Thyroid gland (tissue), 4 donors: ENCODE measurements around the gene COMT. TPM values are rescaled to one million over a fixed set of nuclear protein-coding genes. Genes with fewer than 3 reads are reported as not detected.
"Not testable (repeated sequence)": the region's sequence is repeated elsewhere in the genome, so short reads cannot be mapped to it uniquely, and the experiment has no call there.

Experiments
- DNase-seq, 2 donors: peaks; one replicate each; pipeline ENCODE4 v3.0.0-alpha.2; 2019
- H3K27ac ChIP-seq, 3 donors: fragments of 200-600 bp; sonication (generic); 1 replicate in 2 of 3; 2 replicates in 1 of 3; pipeline ENCODE4 v1.5.1; 2016 to 2019; ENCODE audit warnings: mild to moderate bottlenecking in 1 of 3, moderate library complexity in 1 of 3
- H3K27me3 ChIP-seq: fragments of 200-600 bp; sonication (generic); one replicate; pipeline ENCODE4 v1.5.1; 2019
- H3K36me3 ChIP-seq, 2 donors: fragments of 200-600 bp; sonication (generic); one replicate each; pipeline ENCODE4 v1.5.1; 2016 to 2019
- H3K4me1 ChIP-seq, 2 donors: fragments of 200-600 bp; sonication (generic); one replicate each; pipeline ENCODE4 v1.5.1; 2017 to 2019
- H3K4me3 ChIP-seq, 3 donors: fragments of 200-600 bp; sonication (generic); replicated peaks in 1 of 3; 1 replicate in 2 of 3; 2 replicates in 1 of 3; pipeline ENCODE4 v1.5.1; 2016; ENCODE audit warnings: mild to moderate bottlenecking in 1 of 3
- H3K9me3 ChIP-seq: fragments of 200-600 bp; sonication (generic); one replicate; pipeline ENCODE4 v1.5.1; 2017
- CTCF ChIP-seq, 6 experiments: fragments of 200-600 bp in 3 of 6; fragments of 450-650 bp in 3 of 6; sonication (generic) in 3 of 6; IDR thresholded peaks; one replicate each; pipeline ENCODE4 v1.5.1; 2016 to 2019; ENCODE audit warnings: antibody characterized with exemption in 6 of 6, mild to moderate bottlenecking in 2 of 6, inconsistent platforms in 1 of 6, moderate library complexity in 1 of 6
- POLR2A ChIP-seq, 2 donors: fragments of 450-650 bp; IDR thresholded peaks; one replicate each; pipeline ENCODE4 v1.6.1; 2017; ENCODE audit warnings: antibody characterized with exemption in 2 of 2, mild to moderate bottlenecking in 2 of 2, moderate library complexity in 1 of 2
- WGBS, 2 donors: methylation state at CpG; one replicate each; pipeline ENCODE4 v1.1.5; 2017; 5-methylcytosine and 5-hydroxymethylcytosine counted together
- intact Hi-C: fragments of 100-400 bp; cut with DNase I; formaldehyde crosslinking; loops from one replicate; pipeline ENCODE4 v1.15.1; 2023
- total RNA-seq, 4 donors: library from RNA; depleted of rRNA; stranded (reverse); fragments of >200 nt; gene quantifications; one replicate each; pipeline ENCODE4 v1.2.3, GENCODE V29; 2016

The COMT gene
- total RNA-seq, 4 donors from 2014 or later = 92.6 to 216 (median 138) TPM

GRCh38 chr22:19903031-19903430 is 38.5 kb upstream of the COMT start:
- Histone ChIP-seq H3K4me1 (no peaks in the 10 kb centered on the region), H3K27me3 (no peaks in the 10 kb centered on the region), H3K27ac (no peak overlapping the region), H3K36me3 (peaks cover 5 to 7% of the 10 kb centered on the region in 2 donors), H3K9me3 (no peaks in the 10 kb centered on the region), H3K4me3 (no peak overlapping the region)
- intact Hi-C loops = no loop called here
- peak; percentile 69 to 84 for DNase-seq
- 87 to 89% methylated on average over 6 to 8 of the region's 9 CpGs for WGBS, 2 donors
- TF ChIP-seq CTCF (IDR thresholded peaks at IDR 0.05) = no peak
- no peak for TF ChIP-seq POLR2A (IDR thresholded peaks at IDR 0.05)

GRCh38 chr22:19903513-19903912 is 38.1 kb upstream of the COMT start:
- Histone ChIP-seq H3K4me3 (no peak overlapping the region), H3K27ac (no peak overlapping the region), H3K9me3 (no peaks in the 10 kb centered on the region), H3K27me3 (no peaks in the 10 kb centered on the region), H3K4me1 (no peaks in the 10 kb centered on the region), H3K36me3 (peaks cover 5 to 10% of the 10 kb centered on the region in 2 donors)
- TF ChIP-seq POLR2A (IDR thresholded peaks at IDR 0.05) (no peak), CTCF (IDR thresholded peaks at IDR 0.05) (no peak)
- intact Hi-C loops = no loop called here
- 78 to 80% methylated on average over 12 of the region's 12 CpGs for WGBS, 2 donors
- DNase-seq = no peak

- no peak overlapping the region for H3K27ac ChIP-seq
- intact Hi-C loops = no loop called here
- H3K9me3 ChIP-seq = no peaks in the 10 kb centered on the region
- H3K4me3 ChIP-seq = no peak overlapping the region
- peaks cover 5 to 7% of the 10 kb centered on the region in 2 donors for H3K36me3 ChIP-seq
- 84 to 93% methylated on average over 8 to 11 of the region's 16 CpGs for WGBS, 2 donors
- no peak for DNase-seq
- no peak for TF ChIP-seq POLR2A (IDR thresholded peaks at IDR 0.05)
- TF ChIP-seq CTCF (IDR thresholded peaks at IDR 0.05) = no peak
- no peaks in the 10 kb centered on the region for H3K4me1 ChIP-seq
- no peaks in the 10 kb centered on the region for H3K27me3 ChIP-seq
Observed at GRCh38 chr22:19904174-19904856, 37.3 kb upstream of the COMT start.

- TF ChIP-seq CTCF (IDR thresholded peaks at IDR 0.05) = no peak
- no peak for TF ChIP-seq POLR2A (IDR thresholded peaks at IDR 0.05)
- no peak for DNase-seq
- intact Hi-C loops = no loop called here
- no peak overlapping the region for H3K27ac ChIP-seq
- no peak overlapping the region for H3K4me3 ChIP-seq
- H3K36me3 ChIP-seq = peaks cover 5 to 7% of the 10 kb centered on the region in 2 donors
- H3K27me3 ChIP-seq = no peaks in the 10 kb centered on the region
- H3K9me3 ChIP-seq = no peaks in the 10 kb centered on the region
- 93 to 94% methylated on average over 7 of the region's 7 CpGs for WGBS, 2 donors
- no peaks in the 10 kb centered on the region for H3K4me1 ChIP-seq
Observed at GRCh38 chr22:19904935-19905334, 36.6 kb upstream of the COMT start.

GRCh38 chr22:19905347-19906276 is 36.0 kb upstream of the COMT start:
- intact Hi-C loops = no loop called here
- WGBS, 2 donors = 94 to 95% methylated on average over 17 to 21 of the region's 22 CpGs
- H3K36me3 ChIP-seq = peaks cover 5 to 7% of the 10 kb centered on the region in 2 donors
- H3K4me1 ChIP-seq = no peaks in the 10 kb centered on the region
- no peaks in the 10 kb centered on the region for H3K27me3 ChIP-seq
- H3K27ac ChIP-seq = no peak overlapping the region
- no peak overlapping the region for H3K4me3 ChIP-seq
- TF ChIP-seq POLR2A (IDR thresholded peaks at IDR 0.05) (no peak), CTCF (IDR thresholded peaks at IDR 0.05) (no peak)
- H3K9me3 ChIP-seq = no peaks in the 10 kb centered on the region
- no peak for DNase-seq

- DNase-seq, H3K27ac ChIP-seq, H3K4me1 ChIP-seq, H3K9me3 ChIP-seq, H3K27me3 ChIP-seq, H3K4me3 ChIP-seq, H3K36me3 ChIP-seq, intact Hi-C loops: not testable (repeated sequence)
- 91 to 92% methylated on average over 24 to 25 of the region's 25 CpGs for WGBS, 2 donors
Observed at GRCh38 chr22:19906864-19907263, 34.7 kb upstream of the COMT start.

GRCh38 chr22:19907902-19908301 is 33.7 kb upstream of the COMT start:
- H3K4me3 ChIP-seq, H3K36me3 ChIP-seq, DNase-seq, H3K27me3 ChIP-seq, H3K9me3 ChIP-seq, H3K27ac ChIP-seq, intact Hi-C loops: not testable (repeated sequence)
- peaks cover 12 to 15% of the 10 kb centered on the region in 2 donors for H3K4me1 ChIP-seq
- 93 to 96% methylated on average over 15 of the region's 16 CpGs for WGBS, 2 donors
